GM19468 (cell line): ENCODE results near the gene KCNIP4.

ENCODE experiments used
- ATAC-seq: cut with Tn5 transposase; IDR thresholded peaks from one replicate; pipeline ENCODE4 v1.9.1; 2021; ENCODE audit warnings: mild to moderate bottlenecking, moderate library complexity, moderate number of reproducible peaks; ENCODE audit not compliant: unreplicated experiment; ENCODE audit errors: extremely low read depth

KCNIP4 gene

DNA sequence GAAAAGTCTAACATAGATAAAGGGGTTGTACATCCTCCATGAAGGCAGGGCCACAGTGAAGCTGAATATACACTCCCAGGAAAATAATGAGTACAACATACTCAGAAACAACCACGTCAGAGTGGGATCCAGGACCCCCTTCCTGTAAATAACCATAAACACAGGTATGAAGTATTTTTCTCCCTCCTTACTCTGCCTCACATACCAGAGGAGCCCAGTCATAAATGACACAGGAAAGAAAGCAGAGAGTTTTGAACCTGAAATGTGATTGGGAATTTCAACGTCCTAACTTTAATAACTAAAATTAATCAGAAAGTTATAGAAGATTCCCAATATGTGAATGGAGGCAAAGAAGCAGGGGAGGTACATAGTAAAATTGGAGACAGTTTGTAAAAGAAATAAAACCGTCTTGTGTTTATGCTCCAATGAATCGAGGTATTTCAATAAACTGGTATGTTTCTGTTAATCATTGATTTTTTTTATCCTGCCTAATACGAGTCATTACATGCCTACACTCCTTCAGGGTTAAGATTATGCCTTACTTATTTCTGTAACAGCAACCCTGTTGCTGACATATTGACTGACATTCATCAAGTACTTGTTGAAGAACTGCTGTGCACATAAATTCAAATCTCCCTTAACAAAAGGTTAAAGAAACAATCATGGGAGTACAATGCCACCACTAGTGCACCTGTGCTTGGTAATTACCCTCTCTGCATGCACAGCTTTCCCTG, 431.3 kb downstream of the KCNIP4 start:
- ATAC-seq: no peak

- ATAC-seq: no peak
Observed at GRCh38 chr4:21514022-21514694, 434.4 kb downstream of the KCNIP4 start.

GRCh38 chr4:21512353-21512752, 436.2 kb downstream of the KCNIP4 start:
- no peak for ATAC-seq

GRCh38 chr4:21507439-21507838, 441.1 kb downstream of the KCNIP4 start:
- no peak for ATAC-seq

DNA sequence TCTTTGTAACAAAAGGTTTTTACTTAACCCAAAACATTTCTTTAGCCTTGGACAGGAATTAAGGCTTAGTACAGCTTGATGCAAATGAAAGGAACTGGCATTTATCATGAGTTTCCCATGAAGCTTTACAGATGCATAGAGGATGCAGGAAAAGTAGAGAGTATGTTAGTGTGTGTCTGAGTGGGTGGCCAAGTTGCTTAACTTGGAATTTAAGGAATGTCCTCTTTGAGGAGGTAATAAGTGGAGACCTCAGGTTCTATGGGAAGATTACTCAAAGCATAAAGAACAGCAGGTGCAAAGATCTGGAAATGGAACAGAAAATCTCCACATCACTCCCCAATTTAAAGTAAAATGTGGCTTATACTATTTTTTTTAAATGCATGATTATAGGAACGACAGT, 457.9 kb downstream of the KCNIP4 start:
- ATAC-seq: no peak

- no peak for ATAC-seq
Observed at GRCh38 chr4:21476757-21477156, 471.8 kb downstream of the KCNIP4 start.

- no peak for ATAC-seq
Observed at GRCh38 chr4:21474195-21474594, 474.4 kb downstream of the KCNIP4 start.

- ATAC-seq: no peak
Observed at GRCh38 chr4:21470535-21470934, 478.0 kb downstream of the KCNIP4 start.

DNA sequence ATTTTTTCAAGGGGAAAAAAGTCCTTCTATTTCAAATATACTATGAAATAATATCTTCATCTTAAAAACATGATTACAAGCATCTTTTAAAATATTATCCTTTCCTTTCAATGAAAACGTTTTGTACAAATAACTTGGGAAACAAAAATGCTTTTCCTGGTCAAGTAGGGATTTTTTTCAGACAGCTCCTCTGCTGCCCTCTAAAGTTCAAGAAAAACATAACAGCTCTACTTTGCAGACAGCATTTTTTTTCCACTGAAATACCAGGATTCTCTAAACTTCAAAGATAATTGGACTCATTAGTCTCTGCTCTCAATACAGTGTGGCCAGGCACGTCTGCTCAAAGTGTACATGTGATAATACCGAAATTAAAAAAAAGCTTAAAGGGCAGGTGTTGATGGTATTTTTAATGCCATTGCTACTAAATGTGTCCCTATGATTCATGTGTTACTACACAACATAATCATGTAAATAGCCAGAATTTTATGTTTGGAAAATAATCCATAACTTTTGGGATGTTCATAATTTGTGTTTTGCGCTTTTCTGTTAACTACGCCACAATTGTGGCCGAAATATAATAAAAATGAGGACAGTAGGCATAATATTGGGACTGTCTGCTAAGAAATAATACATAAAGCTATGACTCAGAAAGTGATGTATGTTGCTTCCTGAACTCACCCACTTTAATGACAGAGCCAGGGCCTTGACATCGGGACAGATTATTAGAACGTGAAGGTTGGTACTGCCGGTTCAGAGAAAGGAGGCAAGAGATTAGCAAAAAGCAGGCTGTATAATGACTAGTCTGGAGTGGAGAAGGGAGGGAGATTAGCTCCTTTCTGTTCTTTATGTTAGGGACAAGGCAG, 478.9 kb downstream of the KCNIP4 start:
- no peak for ATAC-seq

GRCh38 chr4:21467551-21467950, 481.0 kb downstream of the KCNIP4 start:
- ATAC-seq: no peak

DNA sequence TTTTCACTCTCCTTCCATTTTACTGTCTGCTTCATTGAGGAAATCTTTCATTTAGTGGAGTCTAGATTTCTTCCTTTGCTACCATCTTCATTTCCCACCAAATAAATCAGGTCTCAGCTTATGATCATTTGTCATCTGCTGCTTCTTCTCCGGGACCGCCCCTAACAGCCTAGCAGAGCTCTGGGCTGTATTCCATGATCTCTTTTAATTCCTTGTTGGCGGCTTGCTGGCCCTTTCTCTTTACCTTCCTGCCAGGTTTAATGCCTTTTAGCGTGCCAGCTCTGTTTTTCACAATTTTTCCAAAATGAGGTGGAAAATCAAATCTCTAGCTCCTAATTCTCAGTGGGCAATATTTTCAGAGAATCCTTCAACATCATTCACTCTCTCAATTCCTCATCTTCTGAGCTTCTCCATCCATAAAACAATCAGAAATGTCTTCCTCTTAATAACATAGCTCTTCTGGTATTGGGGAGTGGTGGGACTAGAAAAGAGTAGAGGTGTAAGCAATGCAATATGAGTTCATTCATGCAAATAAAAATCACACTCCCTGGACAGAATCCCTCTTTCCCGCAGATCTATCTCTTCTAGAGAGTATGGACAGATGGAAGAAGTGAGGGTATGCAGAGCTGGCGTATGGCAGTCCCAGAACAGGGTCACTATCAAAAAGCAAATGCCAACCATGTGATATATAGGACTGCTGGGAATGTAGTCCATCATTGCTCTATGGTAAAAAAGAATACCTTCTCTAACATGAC, 491.3 kb downstream of the KCNIP4 start:
- no peak for ATAC-seq

- ATAC-seq: no peak
Observed at GRCh38 chr4:21454831-21455230, 493.7 kb downstream of the KCNIP4 start.

- no peak for ATAC-seq
Observed at GRCh38 chr4:21454201-21454600, 494.4 kb downstream of the KCNIP4 start.

- ATAC-seq: no peak
Observed at GRCh38 chr4:21452931-21453330, 495.6 kb downstream of the KCNIP4 start.

- ATAC-seq: no peak
Observed at GRCh38 chr4:21451032-21451431, 497.5 kb downstream of the KCNIP4 start.

GRCh38 chr4:21450331-21450730, 498.2 kb downstream of the KCNIP4 start:
- ATAC-seq: no peak

DNA sequence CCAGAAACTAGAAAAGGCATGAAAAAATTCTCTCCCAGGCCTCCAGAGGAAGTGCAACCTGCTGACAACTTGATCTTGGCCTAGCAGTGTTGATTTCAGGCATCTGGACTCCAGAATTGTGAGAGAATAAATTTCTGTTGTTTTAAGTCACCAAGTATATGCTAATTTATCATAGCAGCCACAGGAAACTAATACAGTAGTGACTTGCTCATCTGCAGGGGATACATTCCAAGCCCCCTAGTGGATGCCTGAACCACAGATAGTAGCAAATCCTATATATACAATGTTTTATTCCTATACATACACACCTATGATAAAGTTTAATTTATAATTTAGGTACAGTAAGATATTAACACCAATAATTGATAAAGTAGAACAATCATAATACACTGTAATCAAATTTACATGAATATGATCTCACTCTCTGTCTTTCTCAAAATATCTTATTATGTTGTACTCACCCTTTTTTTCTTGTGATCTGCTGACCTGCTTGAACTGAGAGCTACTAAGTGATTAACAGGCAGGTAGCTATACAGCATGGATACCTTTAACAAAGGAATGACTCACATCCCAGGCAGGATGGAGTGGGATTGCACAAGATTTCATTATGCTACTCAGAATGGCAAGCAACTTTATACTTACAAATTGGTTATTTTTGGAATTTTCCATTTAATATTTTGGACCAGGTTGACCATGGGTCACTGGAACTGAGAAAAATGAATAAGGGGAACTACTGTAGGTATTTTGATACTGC, 501.1 kb downstream of the KCNIP4 start:
- no peak for ATAC-seq

- no peak for ATAC-seq
Observed at GRCh38 chr4:21420166-21420565, 528.4 kb downstream of the KCNIP4 start.

DNA sequence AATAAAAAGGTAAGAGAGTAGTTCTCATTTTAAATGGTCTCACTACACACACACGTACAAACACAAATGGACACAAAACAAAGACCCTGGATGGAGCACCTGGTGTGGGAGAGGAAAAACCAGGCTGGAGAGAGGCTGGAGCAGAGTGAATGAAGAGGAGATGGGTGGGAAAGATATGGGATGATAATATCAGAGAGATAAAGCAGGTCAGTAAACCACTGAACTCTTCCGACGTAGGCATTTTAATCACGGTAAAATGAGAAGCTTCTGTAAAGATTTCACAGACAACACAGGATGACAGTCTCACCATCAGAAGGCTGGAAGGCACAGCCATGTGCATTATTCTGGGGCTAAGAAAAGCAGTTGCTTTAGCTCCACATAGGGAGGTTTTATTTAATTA, 532.8 kb downstream of the KCNIP4 start:
- ATAC-seq: no peak
